WTC11 (cell line): ENCODE data around the gene POLD1.

ENCODE experiments used
- NFYB ChIP-seq: sonication (generic); formaldehyde crosslinking; conservative IDR thresholded peaks from 2 replicates; pipeline ENCODE4 v1.8.0; 2022; ENCODE audit warnings: low read depth, missing genetic modification reagents
- PRRX2 ChIP-seq: fragments of 250-450 bp; sonication (Bioruptor Pico); IDR thresholded peaks from 2 replicates; pipeline ENCODE4 v1.8.0; 2021; ENCODE audit warnings: mild to moderate bottlenecking
- TP53 ChIP-seq: sonication (generic); formaldehyde crosslinking; IDR thresholded peaks from 2 replicates; pipeline ENCODE4 v1.8.1; 2023; ENCODE audit warnings: mild to moderate bottlenecking, missing genetic modification reagents
- ZNF423 ChIP-seq: fragments of 250-450 bp; sonication (Bioruptor Pico); IDR thresholded peaks from 2 replicates; pipeline ENCODE4 v2.1.2; 2022; ENCODE audit warnings: mild to moderate bottlenecking, moderate library complexity

DNA sequence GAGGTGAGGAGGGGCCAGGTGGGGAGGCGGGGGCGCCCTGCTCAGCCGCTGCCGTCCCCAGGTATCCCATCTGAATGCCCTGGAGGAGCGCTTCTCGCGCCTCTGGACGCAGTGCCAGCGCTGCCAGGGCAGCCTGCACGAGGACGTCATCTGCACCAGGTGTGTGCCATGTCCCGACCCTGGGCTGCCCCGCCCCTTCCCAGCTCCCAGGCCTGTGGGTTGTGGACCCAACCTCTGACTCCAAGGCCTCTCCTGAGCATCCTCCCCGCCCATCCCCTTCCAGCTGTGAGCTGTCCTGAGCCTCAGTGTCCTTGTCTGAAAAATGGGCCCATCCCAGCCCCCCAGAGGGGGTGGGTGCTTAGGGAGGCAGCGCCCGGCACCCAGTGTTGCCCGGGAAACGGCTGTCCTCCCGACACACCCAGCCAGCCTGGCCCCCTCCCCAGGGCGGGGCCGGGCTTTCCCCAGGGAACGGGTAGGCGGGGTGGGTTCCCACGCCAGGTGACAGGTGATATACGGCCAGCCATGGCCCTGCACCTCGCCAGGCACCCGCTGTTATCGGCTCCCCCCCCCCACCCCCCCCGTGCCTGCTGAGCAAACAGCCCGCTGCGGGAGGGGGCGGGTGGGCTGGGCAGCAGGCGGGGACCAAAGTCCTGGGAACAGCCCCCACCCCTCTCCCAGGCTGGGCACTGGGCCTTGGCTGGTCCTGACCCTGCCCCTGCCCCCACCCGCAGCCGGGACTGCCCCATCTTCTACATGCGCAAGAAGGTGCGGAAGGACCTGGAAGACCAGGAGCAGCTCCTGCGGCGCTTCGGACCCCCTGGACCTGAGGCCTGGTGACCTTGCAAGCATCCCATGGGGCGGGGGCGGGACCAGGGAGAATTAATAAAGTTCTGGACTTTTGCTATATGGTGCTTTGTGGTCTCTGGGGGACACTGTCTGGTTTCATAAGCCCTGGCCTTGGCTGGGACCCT is 33.2 kb downstream of the POLD1 start:
- TF ChIP-seq TP53 (no peak), NFYB (CRISPR knock-in tag) (no peak), PRRX2 (no peak), ZNF423 (no peak)
